Measurements from ENCODE around the gene SEC63.
"Not testable (repeated sequence)": the region's sequence is repeated elsewhere in the genome, so short reads cannot be mapped to it uniquely, and the experiment has no call there.

GRCh38 chr6:107934229-107934628 is 23.8 kb downstream of the SEC63 start:
- TF ChIP-seq CTCF (IDR thresholded peaks at IDR 0.05; ENCODE audit: low read length); EZH2 (IDR thresholded peaks at IDR 0.05; ENCODE audit: borderline replicate concordance, low read length): not testable (repeated sequence)

Measured in OCI-LY1 (cell line).